ENCODE results near the gene IL12B. TPM values are rescaled to one million over a fixed set of nuclear protein-coding genes. Genes with fewer than 3 reads are reported as not detected.
"Not testable (repeated sequence)": the region's sequence is repeated elsewhere in the genome, so short reads cannot be mapped to it uniquely, and the experiment has no call there.

IL12B gene
- polyA plus RNA-seq = 0.09 TPM
- long read RNA-seq, donor 1 = 0 reads
- long read RNA-seq, donor 2 = 0 reads
- long read RNA-seq, donor 3 = 0 reads
- long read RNA-seq, donor 4 = 0 reads
- long read RNA-seq, donor 5 = 0 reads
- long read RNA-seq, donor 6 = 0 reads
- long read RNA-seq, donor 7 = 0 reads
- long read RNA-seq, donor 8 = 0 reads
- long read RNA-seq, donor 9 = 0 reads
- long read RNA-seq, donor 10 = 0 reads
- long read RNA-seq, donor 11 = 0 reads

DNA sequence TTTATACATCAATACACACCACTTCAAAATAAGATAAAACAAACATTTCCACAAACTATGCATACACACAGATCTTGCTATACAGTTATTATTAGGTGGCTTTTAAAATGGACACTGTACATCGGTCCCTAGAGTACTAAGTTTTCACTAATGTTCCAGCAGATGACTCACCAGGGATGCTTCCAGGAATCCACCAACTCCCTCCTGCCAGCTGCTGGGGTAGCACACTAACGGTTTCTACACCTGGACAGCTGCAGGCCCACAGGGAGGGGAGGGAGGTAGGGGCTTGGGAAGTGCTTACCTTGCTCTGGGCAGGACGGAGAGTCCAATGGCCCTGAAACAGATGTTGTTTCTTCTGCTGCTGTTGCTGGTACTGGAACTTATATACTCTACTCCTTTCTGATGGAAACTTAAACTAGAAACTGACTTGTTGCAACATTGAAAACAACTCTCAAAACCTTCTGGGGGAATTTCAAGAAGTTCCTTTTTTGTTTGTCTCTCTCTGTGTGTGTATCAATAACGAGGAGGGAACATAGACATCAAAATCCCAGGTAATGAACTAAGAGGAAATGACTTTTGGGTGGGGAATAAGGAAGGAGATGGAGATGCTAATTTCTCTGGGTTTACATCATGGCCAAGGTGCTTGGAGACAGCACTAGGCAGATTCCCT is at the start of gene IL12B:
Gene IL12B, minus strand, starts transcription at position 357 of the 670 bp plus-strand sequence. CDS start 3,705 bp downstream, outside the sequence.
- no peaks in the 10 kb centered on the region for H3K9me3 ChIP-seq (ENCODE audit: control insufficient read depth, low read depth, low read length)
- DNase-seq = no peak
- no CpG with 5 or more reads among the region's 4 CpGs for WGBS (ENCODE audit: insufficient coverage, low lambda C conversion rate)

DNA sequence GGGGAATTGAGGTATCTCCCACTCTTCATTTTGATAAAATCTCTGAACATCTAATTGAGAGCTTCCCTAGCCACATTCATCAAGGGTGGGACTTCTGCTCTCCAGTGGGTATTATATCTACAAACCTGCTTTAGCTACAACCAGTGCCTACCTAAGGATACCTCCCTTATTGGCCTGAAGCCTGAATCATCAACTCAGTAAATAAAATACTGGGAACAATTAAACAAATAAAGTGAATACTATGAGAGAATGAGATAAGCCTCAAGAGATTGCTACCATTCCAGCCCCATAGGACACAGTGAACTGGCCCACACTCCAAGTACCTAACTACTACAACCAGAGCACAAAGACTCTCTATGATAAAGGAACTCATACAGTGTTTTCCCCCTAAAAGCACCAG is 47.4 kb upstream of the IL12B start:
- Histone ChIP-seq H3K4me1 (ENCODE audit: control insufficient read depth, insufficient read depth, low read length) (no peaks in the 10 kb centered on the region), H3K36me3 (ENCODE audit: control insufficient read depth, insufficient read depth, low read length) (no peaks in the 10 kb centered on the region), H3K27ac (ENCODE audit: low read length) (no peak overlapping the region), H3K4me3 (ENCODE audit: low read length) (no peak overlapping the region), H3K9me3 (ENCODE audit: control insufficient read depth, low read depth, low read length) (no peaks in the 10 kb centered on the region), H3K27me3 (ENCODE audit: control insufficient read depth, insufficient read depth, low read length) (no peaks in the 10 kb centered on the region)
- no peak for DNase-seq

More for the DNA sequence above, at the start of gene IL12B:
- Histone ChIP-seq H3K27me3 (ENCODE audit: control insufficient read depth, insufficient read depth, low read length) (peaks cover 20% of the 10 kb centered on the region), H3K36me3 (ENCODE audit: control insufficient read depth, insufficient read depth, low read length) (no peaks in the 10 kb centered on the region), H3K27ac (ENCODE audit: low read length) (no peak within 1 kb of the TSS), H3K4me3 (ENCODE audit: low read length) (peak within 1 kb of the TSS; percentile 37), H3K4me1 (ENCODE audit: control insufficient read depth, insufficient read depth, low read length) (no peaks in the 10 kb centered on the region)

GRCh38 chr5:159367866-159368265 is 37.6 kb upstream of the IL12B start:
- not testable (repeated sequence) for H3K27me3 ChIP-seq (ENCODE audit: control insufficient read depth, insufficient read depth, low read length); H3K27ac ChIP-seq (ENCODE audit: low read length); H3K4me3 ChIP-seq (ENCODE audit: low read length); H3K4me1 ChIP-seq (ENCODE audit: control insufficient read depth, insufficient read depth, low read length); DNase-seq; H3K36me3 ChIP-seq (ENCODE audit: control insufficient read depth, insufficient read depth, low read length); H3K9me3 ChIP-seq (ENCODE audit: control insufficient read depth, low read depth, low read length)
- 80% methylated on average over 1 of the region's 1 CpG for WGBS (ENCODE audit: insufficient coverage, low lambda C conversion rate)

DNA sequence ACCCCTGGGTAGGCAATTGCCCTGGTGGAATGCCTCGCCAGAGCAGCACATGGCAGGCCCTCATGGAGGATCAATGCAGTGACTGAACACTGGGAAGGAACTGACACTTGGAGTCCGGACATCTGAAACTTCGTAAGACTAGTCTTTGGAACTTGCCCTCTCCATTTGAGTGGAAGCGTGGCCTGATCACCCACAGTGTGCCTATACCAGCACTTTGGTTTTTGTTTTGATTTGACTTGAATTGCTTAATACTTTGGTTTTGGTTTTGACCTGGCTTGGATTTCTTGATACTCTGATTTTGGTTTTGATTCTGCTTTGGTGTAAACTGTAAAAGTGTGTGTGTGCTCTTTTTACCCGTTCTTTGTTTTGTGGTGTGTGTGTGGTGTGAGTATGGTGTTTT is 36.5 kb upstream of the IL12B start:
- H3K4me1 ChIP-seq (ENCODE audit: control insufficient read depth, insufficient read depth, low read length); H3K27me3 ChIP-seq (ENCODE audit: control insufficient read depth, insufficient read depth, low read length); H3K4me3 ChIP-seq (ENCODE audit: low read length); DNase-seq; H3K9me3 ChIP-seq (ENCODE audit: control insufficient read depth, low read depth, low read length); H3K27ac ChIP-seq (ENCODE audit: low read length); H3K36me3 ChIP-seq (ENCODE audit: control insufficient read depth, insufficient read depth, low read length): not testable (repeated sequence)
- 100% methylated on average over 3 of the region's 5 CpGs for WGBS (ENCODE audit: insufficient coverage, low lambda C conversion rate)

- Histone ChIP-seq H3K27ac (ENCODE audit: low read length) (no peak overlapping the region), H3K4me3 (ENCODE audit: low read length) (no peak overlapping the region), H3K27me3 (ENCODE audit: control insufficient read depth, insufficient read depth, low read length) (no peaks in the 10 kb centered on the region), H3K36me3 (ENCODE audit: control insufficient read depth, insufficient read depth, low read length) (no peaks in the 10 kb centered on the region), H3K4me1 (ENCODE audit: control insufficient read depth, insufficient read depth, low read length) (no peaks in the 10 kb centered on the region), H3K9me3 (ENCODE audit: control insufficient read depth, low read depth, low read length) (no peaks in the 10 kb centered on the region)
- no peak for DNase-seq
These were observed 31.9 kb upstream of the IL12B start for GRCh38 chr5:159362220-159362619.

- H3K27me3 ChIP-seq (ENCODE audit: control insufficient read depth, insufficient read depth, low read length); H3K4me1 ChIP-seq (ENCODE audit: control insufficient read depth, insufficient read depth, low read length); H3K4me3 ChIP-seq (ENCODE audit: low read length); H3K36me3 ChIP-seq (ENCODE audit: control insufficient read depth, insufficient read depth, low read length); H3K9me3 ChIP-seq (ENCODE audit: control insufficient read depth, low read depth, low read length); DNase-seq; H3K27ac ChIP-seq (ENCODE audit: low read length): not testable (repeated sequence)
- 63% methylated on average over 2 of the region's 7 CpGs for whole genome bisulfite sequencing (ENCODE audit: insufficient coverage, low lambda C conversion rate)
These were observed 29.6 kb upstream of the IL12B start for GRCh38 chr5:159359871-159360270.

DNA sequence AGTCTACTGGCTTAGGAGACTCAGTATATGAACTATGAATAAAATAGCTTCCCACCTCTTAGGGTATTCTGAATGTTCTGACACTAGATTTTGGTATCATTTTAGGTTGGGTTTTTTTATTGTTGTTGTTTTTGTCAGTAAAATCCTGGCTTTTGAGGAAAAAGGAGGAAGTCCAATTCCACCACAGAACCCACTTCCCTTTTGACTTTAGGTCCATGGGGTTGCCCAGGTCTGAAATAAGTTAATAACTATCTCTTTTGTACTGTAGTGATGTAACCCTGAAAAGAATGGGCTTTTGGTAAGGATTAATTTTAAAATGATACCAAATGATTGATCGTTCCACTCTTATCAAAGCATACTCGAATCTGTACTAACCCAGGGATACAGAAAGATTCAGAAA is 29.1 kb upstream of the IL12B start:
- Histone ChIP-seq H3K27me3 (ENCODE audit: control insufficient read depth, insufficient read depth, low read length) (peaks cover 3% of the 10 kb centered on the region), H3K9me3 (ENCODE audit: control insufficient read depth, low read depth, low read length) (no peaks in the 10 kb centered on the region), H3K4me3 (ENCODE audit: low read length) (no peak overlapping the region), H3K4me1 (ENCODE audit: control insufficient read depth, insufficient read depth, low read length) (no peaks in the 10 kb centered on the region), H3K27ac (ENCODE audit: low read length) (no peak overlapping the region), H3K36me3 (ENCODE audit: control insufficient read depth, insufficient read depth, low read length) (no peaks in the 10 kb centered on the region)
- 83% methylated on average over 1 of the region's 2 CpGs for WGBS (ENCODE audit: insufficient coverage, low lambda C conversion rate)
- no peak for DNase-seq

- Histone ChIP-seq H3K4me3 (ENCODE audit: low read length) (no peak overlapping the region), H3K27me3 (ENCODE audit: control insufficient read depth, insufficient read depth, low read length) (peaks cover 3% of the 10 kb centered on the region), H3K27ac (ENCODE audit: low read length) (no peak overlapping the region), H3K36me3 (ENCODE audit: control insufficient read depth, insufficient read depth, low read length) (no peaks in the 10 kb centered on the region), H3K9me3 (ENCODE audit: control insufficient read depth, low read depth, low read length) (no peaks in the 10 kb centered on the region), H3K4me1 (ENCODE audit: control insufficient read depth, insufficient read depth, low read length) (no peaks in the 10 kb centered on the region)
- DNase-seq = no peak
- 100% methylated on average over 1 of the region's 4 CpGs for WGBS (ENCODE audit: insufficient coverage, low lambda C conversion rate)
These were observed 23.5 kb upstream of the IL12B start for GRCh38 chr5:159353661-159354252.

GRCh38 chr5:159350644-159351043 is 20.4 kb upstream of the IL12B start:
- not testable (repeated sequence) for H3K4me3 ChIP-seq (ENCODE audit: low read length); DNase-seq; H3K27me3 ChIP-seq (ENCODE audit: control insufficient read depth, insufficient read depth, low read length); H3K4me1 ChIP-seq (ENCODE audit: control insufficient read depth, insufficient read depth, low read length); H3K9me3 ChIP-seq (ENCODE audit: control insufficient read depth, low read depth, low read length); H3K27ac ChIP-seq (ENCODE audit: low read length); H3K36me3 ChIP-seq (ENCODE audit: control insufficient read depth, insufficient read depth, low read length)

DNA sequence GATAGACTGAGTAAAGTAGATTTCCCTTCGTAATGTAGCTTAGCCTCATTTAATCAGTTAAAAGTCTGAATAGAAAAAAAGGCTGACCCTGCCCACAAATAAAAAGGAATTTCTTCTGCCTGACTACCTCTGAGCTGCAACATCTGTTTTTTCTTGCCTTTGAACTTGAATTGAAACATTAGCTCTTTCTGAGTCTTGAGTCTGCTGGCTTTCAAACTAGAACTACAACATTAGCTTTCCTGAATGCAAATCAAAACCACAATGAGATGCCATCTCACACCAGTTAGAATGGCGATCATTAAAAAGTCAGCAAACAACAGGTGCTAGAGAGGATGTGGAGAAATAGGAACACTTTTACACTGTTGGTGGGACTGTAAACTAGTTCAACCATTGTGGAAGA is 19.9 kb upstream of the IL12B start:
- not testable (repeated sequence) for H3K27me3 ChIP-seq (ENCODE audit: control insufficient read depth, insufficient read depth, low read length); H3K27ac ChIP-seq (ENCODE audit: low read length); H3K4me1 ChIP-seq (ENCODE audit: control insufficient read depth, insufficient read depth, low read length); H3K36me3 ChIP-seq (ENCODE audit: control insufficient read depth, insufficient read depth, low read length); H3K9me3 ChIP-seq (ENCODE audit: control insufficient read depth, low read depth, low read length); DNase-seq; H3K4me3 ChIP-seq (ENCODE audit: low read length)
- WGBS (ENCODE audit: insufficient coverage, low lambda C conversion rate) = 90% methylated on average over 1 of the region's 2 CpGs

DNA sequence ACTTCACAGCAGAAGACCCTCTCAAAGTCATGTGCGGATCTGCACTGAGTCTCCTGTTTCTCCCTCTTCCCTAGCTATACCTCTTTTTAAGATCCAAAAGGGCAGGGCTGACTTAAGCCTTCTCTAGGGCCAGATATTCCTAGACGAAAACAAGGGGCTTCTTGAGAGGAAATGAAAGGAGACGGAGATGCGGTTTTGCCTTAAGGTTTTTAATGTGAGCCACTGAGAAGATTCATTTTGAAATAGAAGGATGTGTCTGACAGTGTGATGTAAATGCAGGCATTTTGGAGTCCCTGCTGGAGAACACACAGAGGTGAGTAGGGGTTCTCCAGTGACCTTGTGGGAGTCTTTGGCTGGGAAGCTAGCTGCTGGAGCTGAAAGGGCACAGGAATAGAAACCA is 15.6 kb upstream of the IL12B start:
- DNase-seq = no peak
- peaks cover 3% of the 10 kb centered on the region for H3K4me1 ChIP-seq (ENCODE audit: control insufficient read depth, insufficient read depth, low read length)
- H3K27me3 ChIP-seq (ENCODE audit: control insufficient read depth, insufficient read depth, low read length) = no peaks in the 10 kb centered on the region
- H3K9me3 ChIP-seq (ENCODE audit: control insufficient read depth, low read depth, low read length) = peaks cover 6% of the 10 kb centered on the region
- WGBS (ENCODE audit: insufficient coverage, low lambda C conversion rate) = no CpG with 5 or more reads among the region's 4 CpGs
- no peaks in the 10 kb centered on the region for H3K36me3 ChIP-seq (ENCODE audit: control insufficient read depth, insufficient read depth, low read length)
- no peak overlapping the region for H3K27ac ChIP-seq (ENCODE audit: low read length)
- no peak overlapping the region for H3K4me3 ChIP-seq (ENCODE audit: low read length)

All from large intestine (tissue), 12 donors.